Fibroblast of pulmonary artery (primary cell): Measurements from ENCODE around the gene KCNQ4.

Source experiments
- DNase-seq: peaks from one replicate; pipeline ENCODE4 v3.0.0-alpha.2; 2010; ENCODE audit warnings: low read depth
- H3K4me3 ChIP-seq: replicated peaks from 2 replicates; pipeline ENCODE4 v1.5.1; 2011; ENCODE audit warnings: low read depth, mild to moderate bottlenecking, control low read depth, low read length, moderate library complexity
- CTCF ChIP-seq: IDR thresholded peaks from 2 replicates; pipeline ENCODE4 v1.5.1; 2011; ENCODE audit warnings: mild to moderate bottlenecking, control low read depth, low read length, inconsistent platforms; ENCODE audit errors: missing control alignments

The KCNQ4 gene

GRCh38 chr1:40783001-40783905 lies at the start of gene KCNQ4:
Gene KCNQ4, plus strand, starts transcription at chr1:40783787. Its CDS starts 307 bp downstream, at chr1:40784094.
- peak within 1 kb of the TSS; percentile 21 for H3K4me3 ChIP-seq
- no peak for DNase-seq
- TF ChIP-seq CTCF, result no peak

- no peak for DNase-seq
- TF ChIP-seq CTCF, result no peak
- H3K4me3 ChIP-seq, result no peak overlapping the region
Measured at GRCh38 chr1:40734882-40735628, 48.5 kb upstream of the KCNQ4 start.

GRCh38 chr1:40736085-40736531 lies 47.5 kb upstream of the KCNQ4 start:
- H3K4me3 ChIP-seq, result no peak overlapping the region
- no peak for TF ChIP-seq CTCF
- DNase-seq, result peak; percentile 85

GRCh38 chr1:40738831-40739230 lies 44.8 kb upstream of the KCNQ4 start:
- TF ChIP-seq CTCF, result no peak
- DNase-seq, result no peak
- H3K4me3 ChIP-seq, result no peak overlapping the region

GRCh38 chr1:40739455-40740008 lies 44.1 kb upstream of the KCNQ4 start:
- no peak for DNase-seq
- TF ChIP-seq CTCF, result no peak
- H3K4me3 ChIP-seq, result no peak overlapping the region

GRCh38 chr1:40740039-40740996 lies 43.3 kb upstream of the KCNQ4 start:
- TF ChIP-seq CTCF, result no peak
- no peak overlapping the region for H3K4me3 ChIP-seq
- peak; percentile 38 for DNase-seq
